SK-MEL-5 (cell line): ENCODE results near the gene CFAP97D1. TPM values are rescaled to one million over a fixed set of nuclear protein-coding genes. Genes with fewer than 3 reads are reported as not detected.

Source experiments
- DNase-seq: peaks from one replicate; pipeline ENCODE4 v3.0.0-alpha.2; 2016; ENCODE audit warnings: low read depth, low spot score
- in situ Hi-C: cut with HindIII; loops from 2 replicates; pipeline ENCODE4 v1.10.0; 2016; ENCODE audit warnings: low sequenced_read_pairs, high pct_unique_total_duplicates, low pct_unique_long_range_greater_than_20kb
- total RNA-seq: library from RNA; depleted of rRNA; stranded (reverse); fragments of >200 nt; shearing (Covaris generic); gene quantifications from 2 replicates; pipeline ENCODE4 v1.2.3, GENCODE V29; 2014

The CFAP97D1 gene
- total RNA-seq, 1 experiment from 2014 or later, result 0.05 TPM

DNA sequence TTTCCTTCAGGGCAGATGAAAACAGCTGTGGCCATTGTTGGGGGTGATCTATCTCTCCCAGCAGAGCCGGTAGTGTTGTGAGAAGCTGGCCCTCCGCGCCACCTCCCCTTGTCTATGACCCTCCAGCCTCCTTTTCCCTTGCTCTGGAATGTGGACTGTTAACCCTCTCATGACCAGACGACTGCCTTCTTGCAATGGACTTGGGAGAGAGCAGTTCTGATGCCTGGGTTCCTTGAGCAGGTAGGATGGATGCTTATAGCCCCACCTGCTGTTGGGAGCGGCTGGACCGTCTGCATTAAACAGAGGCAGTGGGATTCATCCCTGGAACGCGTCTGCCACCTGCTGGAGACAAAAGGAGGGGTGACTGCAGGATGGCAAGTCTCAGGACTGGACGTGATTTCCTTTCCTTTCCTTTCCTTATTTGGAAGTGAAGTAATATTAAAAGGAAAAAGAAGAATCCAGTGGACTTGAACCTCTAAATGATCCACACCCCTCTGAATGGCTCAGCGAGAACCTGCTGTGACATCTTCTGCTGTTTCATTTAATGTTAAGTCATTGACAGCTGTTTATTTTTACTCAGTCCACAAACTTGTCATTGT is 19.9 kb upstream of the CFAP97D1 start:
- in situ Hi-C loops, result no loop called here
- peak; percentile 92 for DNase-seq

DNA sequence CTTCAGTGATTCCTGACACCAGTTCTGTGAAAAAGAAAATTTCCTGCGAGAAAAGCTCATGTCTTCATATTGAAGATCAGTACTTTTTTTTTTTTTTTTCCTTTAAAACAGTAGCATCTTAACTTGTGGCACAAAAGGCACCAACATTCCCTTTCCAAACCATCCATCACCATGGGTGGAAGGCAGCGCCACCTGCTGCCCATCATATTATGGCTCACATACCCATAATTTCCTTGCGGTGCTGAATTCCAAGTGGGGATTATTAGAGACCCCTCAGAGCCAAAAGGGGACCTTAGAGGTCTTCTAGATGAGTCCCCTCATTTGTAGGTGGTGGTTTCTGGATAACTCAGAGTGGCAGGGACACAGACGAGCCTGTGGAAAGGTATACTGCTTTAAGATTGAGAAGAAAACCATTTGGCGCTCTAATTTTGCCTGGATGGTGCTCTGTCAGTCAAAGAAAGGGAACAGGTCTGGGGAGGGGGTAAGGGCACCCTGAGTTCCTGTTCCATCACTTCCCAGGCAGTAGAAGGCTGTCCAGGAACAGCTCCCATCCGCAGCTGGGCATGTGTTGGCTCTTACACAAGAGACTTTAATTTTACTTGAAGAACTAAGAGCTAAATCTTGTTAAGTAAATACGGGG is 13.7 kb upstream of the CFAP97D1 start:
- in situ Hi-C loops, result no loop called here
- DNase-seq, result peak; percentile 73

DNA sequence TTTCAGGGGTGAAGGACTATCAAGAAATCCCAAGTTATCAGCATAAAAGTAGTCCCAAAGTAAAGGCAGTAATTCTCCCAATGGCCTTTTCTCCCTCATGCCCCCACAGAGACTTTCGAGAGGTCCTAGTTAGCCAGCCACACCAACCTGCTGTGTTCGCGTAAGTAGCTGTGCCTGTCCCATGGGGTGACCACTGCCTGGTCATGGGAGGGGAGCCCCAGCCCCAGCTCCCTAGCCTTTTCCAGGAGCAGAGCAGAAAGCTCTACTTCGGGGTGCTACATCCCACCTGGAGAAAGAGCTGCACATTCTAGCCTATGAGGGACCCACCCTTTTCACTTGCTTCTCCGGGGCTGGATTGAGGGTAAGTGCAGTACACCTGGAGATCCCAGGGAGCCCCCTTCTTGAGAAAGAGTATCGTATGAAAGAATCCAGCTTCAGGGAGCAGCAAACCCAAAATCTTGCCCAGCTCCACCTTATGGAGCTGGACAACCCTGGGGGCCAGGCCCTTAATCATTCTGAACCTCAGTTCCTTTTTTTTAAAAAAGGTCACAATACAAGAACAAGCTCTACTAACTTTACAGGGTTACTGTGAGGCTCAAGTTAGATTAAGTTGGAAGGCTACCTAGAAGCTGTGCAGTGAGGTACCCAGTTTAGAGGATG is 13.1 kb upstream of the CFAP97D1 start:
- in situ Hi-C loops, result no loop called here
- no peak for DNase-seq

DNA sequence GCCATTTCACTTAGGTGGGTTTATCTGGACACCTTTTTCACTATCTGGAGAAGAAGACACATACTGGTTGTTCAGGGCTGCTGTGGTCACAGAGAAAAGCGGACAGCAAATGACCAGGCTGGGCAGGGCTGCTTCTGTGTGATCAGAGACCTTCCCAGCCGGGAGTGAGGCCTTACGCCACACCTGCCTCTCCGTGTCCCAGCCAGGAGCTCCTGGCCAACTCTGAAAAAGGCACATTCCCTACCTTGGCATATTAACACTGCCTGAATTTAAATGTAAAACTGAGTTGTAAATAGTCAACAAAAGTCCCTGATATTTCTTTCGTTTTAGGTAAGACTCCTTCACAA is 12.5 kb upstream of the CFAP97D1 start:
- no peak for DNase-seq
- in situ Hi-C loops, result no loop called here

DNA sequence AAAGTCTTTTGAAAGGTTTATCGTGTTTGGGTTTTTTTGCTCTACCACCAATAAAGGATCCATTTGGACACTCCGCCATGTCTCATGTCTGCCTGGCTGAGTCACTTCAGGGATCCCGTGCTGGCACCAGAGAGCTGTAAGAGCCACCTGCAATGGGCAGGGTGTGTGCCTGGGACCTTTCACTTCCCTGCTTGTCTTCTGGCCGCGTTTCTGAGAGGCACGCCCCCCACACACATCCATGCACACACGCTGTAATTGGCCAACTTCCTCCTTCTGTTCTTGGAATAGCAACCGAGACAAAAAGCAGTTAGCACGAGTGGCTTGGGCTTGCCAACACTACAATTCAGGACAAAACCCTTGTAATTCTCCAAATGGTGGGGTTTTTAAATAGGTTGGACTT is 11.9 kb upstream of the CFAP97D1 start:
- DNase-seq, result no peak
- in situ Hi-C loops, result no loop called here

DNA sequence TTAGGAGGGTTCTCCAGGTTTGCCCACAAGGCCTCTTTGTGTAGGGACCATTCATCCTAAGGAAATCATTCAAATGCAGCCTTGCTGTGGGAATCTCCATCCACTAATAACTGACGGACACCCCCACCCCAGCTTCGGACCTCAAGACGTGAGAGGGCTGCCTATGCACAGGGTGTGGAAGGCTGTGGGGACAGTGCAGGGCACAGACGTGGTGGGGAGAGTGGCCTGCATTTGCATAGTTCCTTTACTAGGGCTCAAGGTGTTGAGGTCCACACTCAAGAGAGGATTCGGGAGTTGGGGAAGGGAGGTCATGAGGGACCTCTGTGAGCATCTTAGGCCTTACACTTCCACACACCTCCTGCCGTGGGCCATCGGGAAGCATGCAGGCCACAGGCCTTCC is 11.3 kb upstream of the CFAP97D1 start:
- DNase-seq, result no peak
- in situ Hi-C loops, result no loop called here

DNA sequence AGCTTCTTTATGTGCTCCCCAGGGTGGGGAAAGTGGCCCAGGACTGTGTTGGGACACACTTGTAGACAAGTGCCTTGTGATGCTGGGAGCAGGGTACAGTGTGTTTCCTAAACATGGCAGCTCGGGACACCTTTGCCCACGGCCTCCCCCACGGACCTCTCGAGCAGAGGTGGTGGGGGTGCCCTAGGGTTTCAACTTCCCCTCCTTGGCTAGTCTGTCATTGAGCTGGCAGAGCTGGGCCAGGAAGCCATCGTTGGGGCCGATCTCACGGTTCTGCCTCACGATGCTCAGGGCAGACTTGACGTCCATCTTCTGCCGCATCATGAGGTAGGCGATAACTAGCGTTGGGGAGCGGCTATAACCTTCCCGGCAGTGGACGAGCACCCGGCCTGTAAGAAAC is 10.8 kb upstream of the CFAP97D1 start:
- in situ Hi-C loops, result no loop called here
- DNase-seq, result no peak

DNA sequence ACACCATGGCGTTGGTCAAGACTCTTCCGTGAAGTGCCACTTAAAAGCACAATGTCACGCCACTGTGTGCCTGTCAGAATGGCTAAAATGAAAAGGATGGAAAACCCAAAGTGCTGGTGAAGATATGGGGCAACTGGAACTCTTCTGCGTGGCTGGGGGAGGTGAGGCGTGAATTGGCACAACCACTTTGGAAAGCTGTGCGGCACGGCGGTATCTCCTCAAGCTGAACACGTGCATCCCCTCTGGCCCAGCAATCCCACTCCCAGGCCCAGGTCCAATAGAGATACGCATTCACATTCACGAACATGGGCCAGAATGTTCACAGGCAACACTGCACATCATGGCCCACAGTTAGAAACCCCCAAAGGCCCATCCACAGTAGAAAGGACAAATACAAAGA is 10.4 kb upstream of the CFAP97D1 start:
- no peak for DNase-seq
- in situ Hi-C loops, result no loop called here

DNA sequence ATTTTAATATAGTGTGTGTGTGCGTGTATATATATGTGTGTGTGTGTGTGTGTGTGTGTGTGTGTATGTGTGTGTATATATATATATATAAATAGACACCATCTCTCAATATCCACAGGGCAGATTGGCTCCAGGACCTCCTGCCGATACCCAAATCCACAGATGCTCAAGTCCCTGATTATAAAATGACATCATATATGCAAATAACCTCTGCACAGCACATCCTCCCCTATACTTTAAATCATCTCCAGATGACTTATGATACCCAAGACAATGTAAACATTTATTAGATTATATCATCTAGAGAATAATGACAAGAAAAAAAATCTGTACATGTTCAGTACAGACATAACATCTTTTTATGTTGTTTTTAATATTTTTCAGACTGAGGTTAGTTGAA is 9.3 kb upstream of the CFAP97D1 start:
- in situ Hi-C loops, result no loop called here
- DNase-seq, result no peak

DNA sequence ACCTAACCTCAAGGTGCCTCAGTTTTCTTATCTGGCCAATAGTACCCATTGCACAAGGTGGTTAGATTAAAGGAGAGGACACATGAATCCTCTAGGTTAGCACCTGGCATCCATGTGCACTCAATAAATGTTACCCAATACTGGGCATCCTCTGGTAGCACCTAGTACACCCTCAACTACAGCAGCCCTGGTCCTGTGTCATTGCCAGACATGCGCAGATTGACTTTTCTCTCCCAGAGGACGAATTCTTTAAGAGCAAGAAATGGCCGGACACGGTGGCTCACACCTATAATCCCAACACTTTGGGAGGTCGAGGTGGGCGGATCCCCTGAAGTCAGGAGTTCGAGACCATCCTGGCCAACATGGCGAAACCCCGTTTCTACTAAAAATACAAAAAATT is 8.8 kb upstream of the CFAP97D1 start:
- no peak for DNase-seq
- in situ Hi-C loops, result no loop called here

DNA sequence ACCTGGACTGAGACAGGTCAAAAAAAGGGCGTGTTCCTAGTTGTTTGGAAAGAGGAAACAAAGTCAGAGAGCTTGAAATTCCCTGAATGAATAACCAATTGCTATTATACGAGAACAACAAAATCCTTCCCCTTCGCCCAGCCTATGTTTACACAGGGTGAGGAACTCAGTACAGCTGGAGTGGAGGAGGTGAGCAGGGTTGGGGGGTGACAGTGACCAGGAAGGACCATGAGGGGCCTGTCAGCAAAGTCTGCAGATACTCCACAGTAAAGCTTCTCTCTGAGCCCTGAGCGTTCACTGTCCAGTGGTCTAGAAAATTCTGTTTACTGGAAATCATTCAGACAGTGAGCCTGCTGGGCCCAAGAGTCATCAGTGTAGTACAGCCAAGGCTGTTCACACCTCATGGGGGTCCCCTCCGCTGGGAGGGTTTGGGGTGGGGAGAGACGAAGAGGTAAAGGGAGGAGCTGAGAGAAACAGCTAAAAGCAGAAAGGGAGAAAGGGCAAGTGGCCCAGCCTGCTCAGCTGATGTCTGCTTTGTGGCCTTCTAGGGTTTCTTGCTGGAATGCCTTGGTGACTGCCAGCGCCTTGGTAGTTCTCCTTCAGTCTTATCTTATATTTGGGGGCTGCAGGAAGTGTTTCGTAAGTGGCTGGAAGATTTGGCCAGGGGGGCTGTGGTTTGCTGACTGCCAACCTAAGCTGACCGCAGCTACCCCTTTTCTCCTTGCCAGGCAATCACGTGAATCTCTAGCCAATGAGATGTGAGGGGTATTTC is 7.2 kb upstream of the CFAP97D1 start:
- in situ Hi-C loops, result no loop called here
- DNase-seq, result no peak

DNA sequence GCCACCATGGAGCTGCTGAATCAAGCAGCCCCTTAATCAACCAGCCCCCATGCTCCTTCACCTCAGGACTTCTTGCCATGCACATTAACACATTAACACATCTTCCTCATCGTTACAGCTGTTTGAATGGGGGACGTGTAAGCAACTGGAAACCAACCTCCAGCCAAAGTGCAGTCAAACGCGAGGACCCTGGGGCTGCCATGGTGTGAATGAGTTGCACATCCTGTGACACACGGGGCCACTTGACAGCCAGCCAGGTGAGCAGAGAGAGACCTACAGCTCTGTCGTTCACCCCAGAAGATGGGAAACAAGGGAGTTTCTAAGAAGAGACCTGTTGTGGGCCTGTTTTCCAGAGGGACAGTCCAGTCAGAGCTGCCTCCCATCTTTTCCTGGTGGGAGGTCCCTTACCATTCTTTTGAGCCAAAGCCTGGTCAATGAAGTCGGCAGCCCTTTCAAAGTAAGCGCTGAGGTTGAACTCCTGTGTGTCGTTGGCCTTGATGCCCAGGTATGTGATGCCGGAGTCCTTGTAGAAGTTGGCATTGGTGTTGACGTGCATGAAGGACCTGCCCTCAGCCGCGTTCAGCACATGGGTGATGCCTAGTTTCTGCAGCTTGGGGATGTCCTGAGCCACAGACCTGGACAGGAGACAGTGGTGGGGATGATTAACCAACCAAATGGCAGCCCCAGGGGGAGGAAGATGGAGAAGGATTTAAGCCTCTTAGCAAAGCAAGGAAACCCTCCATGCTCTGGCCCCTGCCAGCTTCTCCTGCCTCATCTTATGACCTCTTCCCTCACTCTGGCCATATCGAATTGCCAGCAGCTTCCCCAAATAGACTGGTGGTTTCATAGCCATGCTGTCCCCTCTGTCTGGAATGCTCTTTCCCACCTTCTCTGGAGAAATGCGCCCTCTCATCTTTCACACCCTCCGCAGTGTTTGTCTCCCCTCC is 5.7 kb upstream of the CFAP97D1 start:
- DNase-seq, result no peak
- in situ Hi-C loops, result no loop called here

DNA sequence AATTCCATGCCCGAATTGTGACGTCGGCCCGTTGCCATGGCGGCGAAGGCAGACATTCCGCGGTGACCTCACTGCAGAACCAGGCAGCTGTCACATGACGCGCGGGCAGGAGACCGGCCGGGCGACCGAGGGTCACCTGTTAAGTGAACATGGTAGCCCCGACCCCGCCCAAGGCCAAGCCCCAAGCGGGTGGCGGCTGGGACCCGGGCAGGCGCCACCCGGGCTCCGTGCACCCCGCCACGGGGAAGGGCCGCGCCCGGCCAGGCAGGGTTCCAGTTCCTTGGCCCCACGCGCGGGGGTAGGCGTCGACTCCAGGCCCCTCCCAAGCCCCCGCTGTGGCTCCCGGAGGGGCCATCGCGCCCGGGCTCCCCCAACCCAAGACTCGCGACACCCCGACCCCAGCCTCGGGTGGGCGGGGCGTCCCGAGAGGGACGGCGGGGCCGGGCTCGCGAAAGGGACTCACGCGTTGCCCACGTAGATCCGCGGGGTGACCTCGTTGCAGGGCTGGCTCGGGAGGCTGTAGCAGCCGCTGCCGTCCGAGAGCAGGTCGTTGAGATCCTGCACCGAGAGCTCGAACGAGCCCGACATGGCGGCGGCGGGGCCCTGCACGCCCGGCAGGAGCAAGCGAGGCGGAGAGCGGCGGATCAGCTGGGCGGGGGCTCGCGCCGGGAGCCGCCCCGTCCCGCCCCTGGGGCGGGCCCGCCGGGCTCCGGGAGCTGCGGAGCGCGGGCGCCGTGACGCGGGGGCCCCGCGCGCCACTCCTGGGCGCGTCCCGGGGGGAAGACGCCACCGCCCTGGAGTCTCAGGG is 1.7 kb upstream of the CFAP97D1 start, which contains the start of gene DUSP3:
DUSP3 (minus strand) TSS at position 641 of the 808 bp plus-strand sequence; CDS start at position 588, 53 bp downstream.
- peak; percentile 88 for DNase-seq
- in situ Hi-C loops, result no loop called here

DNA sequence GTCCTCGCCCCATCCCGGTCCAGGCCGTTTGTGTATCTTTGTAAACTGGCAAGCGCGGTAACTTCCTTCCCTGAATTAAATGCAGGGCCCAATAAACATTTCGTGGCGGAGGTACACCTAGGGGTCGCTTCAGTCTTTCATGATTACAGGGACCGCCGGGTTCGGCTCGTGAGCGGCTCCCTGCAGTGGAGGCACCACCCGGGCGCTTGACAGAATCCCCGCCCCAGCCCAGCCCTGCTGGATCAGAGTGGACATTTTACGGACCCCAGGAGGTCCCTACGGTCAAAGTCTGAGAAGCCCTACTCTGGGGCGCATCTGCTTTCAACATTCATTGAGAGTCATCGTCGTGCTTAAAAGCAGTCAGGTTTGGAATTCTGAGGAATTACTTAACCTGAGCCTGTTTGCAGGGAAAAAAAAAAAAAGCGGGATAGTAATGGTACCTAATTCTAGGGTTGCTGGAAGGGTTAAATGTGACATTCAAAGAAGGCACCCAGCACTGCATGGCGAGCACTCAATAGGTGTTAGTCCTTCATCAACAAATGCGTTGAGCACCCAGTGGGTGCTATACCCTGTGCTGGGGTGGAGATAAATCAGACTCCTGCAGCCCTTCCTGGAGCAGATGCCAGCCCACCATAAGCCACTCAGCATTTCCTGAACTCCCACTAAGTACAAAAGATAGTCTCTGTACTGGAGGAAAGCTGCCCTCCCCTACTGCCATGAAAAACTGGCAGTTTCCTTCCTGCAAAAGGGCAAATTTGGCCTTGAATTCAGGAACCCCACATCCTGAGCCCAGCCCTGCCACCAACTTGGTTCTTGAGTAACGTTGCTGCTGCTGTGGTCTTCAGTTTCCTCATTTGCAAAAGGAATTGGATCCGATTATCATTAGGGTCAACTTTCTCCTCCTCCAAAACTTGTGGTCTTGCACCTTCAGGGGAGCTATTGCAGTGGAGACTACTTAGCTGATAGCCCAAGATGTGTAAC is 800 bp upstream of the CFAP97D1 start:
- no peak for DNase-seq
- in situ Hi-C loops, result no loop called here

DNA sequence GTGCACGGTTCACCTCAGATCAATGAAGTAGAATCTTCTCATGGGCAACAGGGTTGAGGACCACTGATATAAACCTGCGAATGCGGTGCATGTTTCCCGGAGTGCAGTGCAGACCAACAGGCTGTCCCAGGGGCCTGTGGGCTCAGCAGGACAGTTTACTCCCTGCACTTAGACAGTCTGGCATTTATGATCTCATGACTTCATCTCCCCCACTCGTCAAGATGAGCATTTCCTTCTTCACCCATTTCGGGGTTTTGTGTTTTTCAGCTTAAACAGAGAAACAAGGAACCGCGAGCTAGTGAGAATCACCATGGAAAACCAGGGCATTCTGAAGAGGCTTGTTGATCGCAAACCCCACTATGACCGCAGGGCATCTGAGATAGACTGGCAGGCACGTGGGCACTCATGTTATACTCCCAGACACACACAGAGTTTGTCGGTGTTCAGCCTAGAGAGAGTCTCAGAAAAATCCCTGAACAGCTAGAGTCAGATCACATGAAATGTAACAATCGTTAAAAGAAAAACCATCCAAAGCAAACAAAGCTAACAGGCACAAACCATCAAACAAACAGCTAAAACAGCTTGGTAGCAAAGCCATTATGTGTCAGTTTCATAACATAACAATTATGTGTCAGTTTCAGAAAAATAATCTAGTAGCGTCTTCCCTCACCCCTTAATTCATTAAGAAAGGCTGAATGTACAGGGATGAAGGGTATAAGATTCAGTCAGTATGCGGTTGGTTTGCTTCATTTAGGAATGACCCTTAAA is 2.9 kb downstream of the CFAP97D1 start:
- peak; percentile 90 for DNase-seq
- in situ Hi-C loops, result no loop called here
